Lower lobe of right lung (tissue), 2 donors: Measurements from ENCODE around the gene TLX2. TPM values are rescaled to one million over a fixed set of nuclear protein-coding genes. Genes with fewer than 3 reads are reported as not detected.

ENCODE experiments used
- ATAC-seq, 2 donors: fragments of 200-7000 bp; cut with Tn5 transposase; one replicate each; pipeline ENCODE4 v1.9.1; 2020 to 2022; ENCODE audit warnings: mild to moderate bottlenecking in 2 of 2, moderate library complexity in 2 of 2
- DNase-seq: peaks from one replicate; pipeline ENCODE4 v3.0.0-alpha.2; 2020
- H3K27ac ChIP-seq: fragments of 200-600 bp; one replicate; pipeline ENCODE4 v1.8.0; 2022
- H3K27me3 ChIP-seq: fragments of 200-600 bp; one replicate; pipeline ENCODE4 v1.8.0; 2022; ENCODE audit warnings: low read depth
- H3K36me3 ChIP-seq: fragments of 200-600 bp; one replicate; pipeline ENCODE4 v1.8.0; 2022; ENCODE audit warnings: mild to moderate bottlenecking
- H3K4me1 ChIP-seq: fragments of 200-600 bp; one replicate; pipeline ENCODE4 v1.8.0; 2022
- H3K4me3 ChIP-seq: fragments of 200-600 bp; one replicate; pipeline ENCODE4 v1.8.0; 2022; ENCODE audit warnings: mild to moderate bottlenecking
- H3K9me3 ChIP-seq: fragments of 200-600 bp; one replicate; pipeline ENCODE4 v1.8.0; 2022
- intact Hi-C: fragments of 100-400 bp; cut with DNase I; formaldehyde crosslinking; loops from one replicate; pipeline ENCODE4 v1.11.0; 2022
- total RNA-seq: library from RNA; stranded (reverse); fragmentation: NEBNext Ultra II Directional; extraction: Animal tissue kit (Norgen Biotek cat#: 25700); gene quantifications from one replicate; pipeline ENCODE4 v1.2.1, GENCODE V29; 2021
- TF ChIP-seq, protein P1 (sequence below): fragments of 200-600 bp; IDR thresholded peaks from one replicate; pipeline ENCODE4 v1.8.0; 2022; ENCODE audit warnings: antibody characterized with exemption, mild to moderate bottlenecking
- donor health status: DM: no; HTN: yes; CAD: no; lungs with severe emphysema.

Gene TLX2
- total RNA-seq, 1 donor from 2014 or later, result not detected

DNA sequence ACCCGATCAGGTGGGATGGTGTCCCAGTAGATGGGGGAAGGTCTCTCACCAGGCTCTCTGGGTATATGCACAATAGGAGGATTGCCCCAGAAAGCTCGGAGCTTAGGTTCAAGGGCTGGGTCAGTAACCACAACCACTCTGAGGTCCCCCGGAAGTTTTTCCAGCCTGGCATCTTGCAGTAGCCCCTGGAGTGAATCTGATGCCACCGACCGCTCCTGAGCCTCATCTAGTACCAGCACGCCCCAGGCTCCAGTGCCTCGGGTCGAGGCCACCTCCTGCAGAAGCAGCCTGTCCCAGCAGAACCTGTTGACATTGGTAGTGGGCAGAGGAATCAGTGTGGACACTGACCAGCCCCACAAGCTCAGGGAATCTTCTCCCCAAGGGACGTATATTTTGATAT, 9.8 kb downstream of the TLX2 start:
- H3K36me3 ChIP-seq, result peaks cover 31% of the 10 kb centered on the region
- no peak overlapping the region for H3K27ac ChIP-seq
- no peaks in the 10 kb centered on the region for H3K9me3 ChIP-seq
- no peak for DNase-seq
- peaks cover 11% of the 10 kb centered on the region for H3K4me1 ChIP-seq
- TF ChIP-seq, protein P1, sequence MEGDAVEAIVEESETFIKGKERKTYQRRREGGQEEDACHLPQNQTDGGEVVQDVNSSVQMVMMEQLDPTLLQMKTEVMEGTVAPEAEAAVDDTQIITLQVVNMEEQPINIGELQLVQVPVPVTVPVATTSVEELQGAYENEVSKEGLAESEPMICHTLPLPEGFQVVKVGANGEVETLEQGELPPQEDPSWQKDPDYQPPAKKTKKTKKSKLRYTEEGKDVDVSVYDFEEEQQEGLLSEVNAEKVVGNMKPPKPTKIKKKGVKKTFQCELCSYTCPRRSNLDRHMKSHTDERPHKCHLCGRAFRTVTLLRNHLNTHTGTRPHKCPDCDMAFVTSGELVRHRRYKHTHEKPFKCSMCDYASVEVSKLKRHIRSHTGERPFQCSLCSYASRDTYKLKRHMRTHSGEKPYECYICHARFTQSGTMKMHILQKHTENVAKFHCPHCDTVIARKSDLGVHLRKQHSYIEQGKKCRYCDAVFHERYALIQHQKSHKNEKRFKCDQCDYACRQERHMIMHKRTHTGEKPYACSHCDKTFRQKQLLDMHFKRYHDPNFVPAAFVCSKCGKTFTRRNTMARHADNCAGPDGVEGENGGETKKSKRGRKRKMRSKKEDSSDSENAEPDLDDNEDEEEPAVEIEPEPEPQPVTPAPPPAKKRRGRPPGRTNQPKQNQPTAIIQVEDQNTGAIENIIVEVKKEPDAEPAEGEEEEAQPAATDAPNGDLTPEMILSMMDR, result no peak
- H3K27me3 ChIP-seq, result peaks cover 20% of the 10 kb centered on the region
- ATAC-seq, result no peak
- no peak overlapping the region for H3K4me3 ChIP-seq
- intact Hi-C loops, result no loop called here

DNA sequence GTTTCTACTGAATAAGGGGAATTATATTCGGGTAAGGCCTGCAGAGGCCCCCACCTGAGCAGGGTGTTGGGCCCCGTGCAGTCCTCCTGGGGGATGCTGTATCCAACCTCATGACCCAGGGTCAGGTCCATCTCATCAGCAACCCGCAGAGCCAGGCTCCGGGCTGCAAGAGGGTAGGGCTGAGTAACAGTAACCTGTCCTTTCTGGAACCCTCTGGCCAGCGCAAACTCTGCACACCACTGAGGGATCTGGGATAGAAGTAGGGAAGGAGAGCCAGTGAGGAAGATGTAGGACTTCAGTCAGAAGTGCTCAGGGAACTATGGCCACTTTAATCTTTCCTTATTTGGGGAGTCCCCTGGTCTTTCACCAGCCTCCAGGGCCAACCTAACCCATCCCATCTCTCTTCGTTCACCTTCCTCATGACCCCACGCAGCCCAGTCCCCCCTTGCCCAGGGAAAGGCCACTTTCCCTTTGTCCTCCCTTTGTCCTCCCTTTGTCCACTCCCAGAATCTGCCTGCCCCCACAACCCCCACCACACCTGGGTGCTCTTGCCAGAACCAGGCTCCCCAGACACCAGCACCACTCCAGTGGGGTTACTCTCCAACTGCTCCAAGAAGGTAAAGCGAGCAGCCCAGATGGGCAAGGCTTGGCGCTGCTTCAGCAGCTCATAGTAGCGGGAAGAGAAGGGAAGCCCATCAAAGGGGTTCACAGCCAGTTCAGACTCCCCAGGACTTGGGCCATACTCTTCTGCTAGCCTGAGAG, 10.9 kb downstream of the TLX2 start:
- Histone ChIP-seq H3K27me3 (peaks cover 9% of the 10 kb centered on the region), H3K36me3 (peaks cover 31% of the 10 kb centered on the region), H3K9me3 (no peaks in the 10 kb centered on the region), H3K4me1 (peaks cover 11% of the 10 kb centered on the region), H3K4me3 (no peak overlapping the region), H3K27ac (no peak overlapping the region)
- TF ChIP-seq, protein P1, result no peak
- intact Hi-C loops, result no loop called here
- ATAC-seq (no peak), DNase-seq (no peak)

DNA sequence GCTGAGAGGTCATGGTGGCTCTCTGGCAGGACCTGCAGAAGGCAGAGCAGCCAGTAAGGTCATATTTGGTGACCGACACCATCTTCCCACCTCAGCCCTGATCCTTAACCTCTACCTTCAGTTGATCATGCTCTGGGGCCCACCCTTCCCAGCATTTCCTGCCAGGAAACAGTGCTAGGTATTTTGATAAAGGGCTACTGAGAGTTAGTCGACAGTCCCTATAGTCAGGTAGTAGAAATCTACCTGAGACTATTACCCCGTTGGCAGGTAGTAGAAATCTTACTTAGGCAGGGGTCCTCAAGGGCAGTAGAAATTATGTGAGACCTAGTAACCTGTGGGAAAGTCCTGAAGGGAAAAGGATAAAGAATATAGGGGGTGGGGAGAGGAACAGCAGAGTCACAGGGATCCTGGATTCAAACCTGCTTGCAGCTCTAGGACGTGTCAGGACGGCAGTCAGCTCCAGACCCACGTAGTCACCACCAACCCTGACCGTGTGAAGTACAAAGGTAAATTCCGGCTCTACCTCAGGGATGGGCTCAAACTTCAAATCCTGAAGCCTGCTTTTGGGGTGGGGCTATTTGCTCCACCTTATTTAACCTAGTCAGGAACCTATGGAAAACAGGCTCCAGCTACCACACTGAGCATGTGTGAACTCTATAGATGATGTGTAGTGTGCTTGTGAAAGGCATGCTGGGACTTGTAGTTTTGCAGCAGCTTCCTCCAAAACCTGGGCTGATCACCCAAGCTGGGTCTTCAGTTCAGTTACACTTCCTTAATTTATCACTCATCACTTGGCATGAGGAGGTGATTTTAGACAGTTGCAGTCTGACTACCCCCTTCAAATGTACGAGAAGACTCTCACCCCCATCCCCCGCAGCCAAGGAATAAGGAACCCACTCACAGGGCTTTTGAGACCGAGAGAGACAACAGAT, 11.7 kb downstream of the TLX2 start, which contains the start of gene DQX1:
Gene DQX1 (minus strand): TSS at position 515 of the 932 bp plus-strand sequence. CDS start 502 bp downstream, at position 13.
- Histone ChIP-seq H3K9me3 (no peaks in the 10 kb centered on the region), H3K36me3 (peaks cover 31% of the 10 kb centered on the region), H3K4me3 (no peak within 1 kb of the TSS), H3K4me1 (peaks cover 16% of the 10 kb centered on the region), H3K27ac (no peak within 1 kb of the TSS), H3K27me3 (peaks cover 4% of the 10 kb centered on the region)
- ATAC-seq, result no peak
- DNase-seq, result no peak
- intact Hi-C loops, result no loop called here
- TF ChIP-seq, protein P1, result no peak

DNA sequence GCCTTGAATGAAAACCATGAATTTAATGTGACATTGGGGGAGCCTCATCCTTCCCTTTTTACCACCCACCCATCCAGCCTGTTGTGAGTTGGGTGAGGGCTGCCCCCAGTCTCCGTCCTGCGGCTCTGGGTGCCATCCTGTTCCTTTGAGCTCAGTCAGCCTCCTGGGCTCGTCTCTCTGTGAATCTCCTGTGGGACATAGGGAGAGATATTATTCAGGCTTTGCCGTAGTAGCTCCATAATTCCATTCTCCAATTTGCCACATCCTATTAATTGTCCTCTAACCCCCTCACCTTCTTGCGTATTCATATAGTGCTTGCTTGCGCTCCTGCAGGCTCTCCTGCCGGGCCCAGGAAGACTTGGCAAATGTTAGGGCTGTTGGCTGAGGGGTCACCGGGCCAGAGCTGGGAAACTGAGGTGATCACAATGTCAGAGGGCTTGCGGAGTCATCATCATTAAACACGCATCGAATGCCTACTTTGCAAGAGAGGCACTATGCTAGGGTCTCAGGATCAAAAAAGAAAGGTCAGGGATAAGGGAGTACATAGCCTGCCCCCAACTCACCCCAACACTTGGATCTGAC, 12.5 kb downstream of the TLX2 start:
- TF ChIP-seq, protein P1, result no peak
- no peak overlapping the region for H3K4me3 ChIP-seq
- H3K4me1 ChIP-seq, result peaks cover 24% of the 10 kb centered on the region
- no peaks in the 10 kb centered on the region for H3K9me3 ChIP-seq
- H3K27ac ChIP-seq, result no peak overlapping the region
- intact Hi-C loops, result no loop called here
- ATAC-seq (no peak), DNase-seq (no peak)
- H3K27me3 ChIP-seq, result no peaks in the 10 kb centered on the region
- H3K36me3 ChIP-seq, result peaks cover 34% of the 10 kb centered on the region

DNA sequence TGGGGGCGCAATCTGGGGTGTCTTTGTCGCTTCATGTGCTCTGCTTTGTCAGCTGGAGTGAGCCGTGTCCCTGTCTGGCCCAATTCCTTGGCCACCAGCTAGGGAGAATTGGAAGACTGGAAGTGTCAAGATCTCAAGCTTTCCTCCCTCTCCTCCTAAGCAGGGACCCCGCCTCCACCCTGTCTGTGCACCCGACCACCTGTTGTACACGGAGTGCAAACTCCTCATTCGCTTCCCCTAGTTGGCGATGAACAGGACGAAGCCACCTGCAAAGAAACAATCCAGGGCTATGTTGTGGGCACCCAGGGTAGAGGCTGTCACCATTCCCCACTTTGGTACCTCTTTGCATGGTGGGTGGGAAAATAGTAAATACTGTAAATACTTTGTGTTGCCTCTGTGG, 13.5 kb downstream of the TLX2 start:
- no peaks in the 10 kb centered on the region for H3K9me3 ChIP-seq
- no peak overlapping the region for H3K27ac ChIP-seq
- TF ChIP-seq, protein P1, result no peak
- intact Hi-C loops, result no loop called here
- no peak overlapping the region for H3K4me3 ChIP-seq
- DNase-seq (no peak), ATAC-seq (no peak)
- peaks cover 44% of the 10 kb centered on the region for H3K36me3 ChIP-seq
- peaks cover 28% of the 10 kb centered on the region for H3K4me1 ChIP-seq
- H3K27me3 ChIP-seq, result no peaks in the 10 kb centered on the region
